ENCODE data around the gene ATP5PO. TPM values are rescaled to one million over a fixed set of nuclear protein-coding genes. Genes with fewer than 3 reads are reported as not detected.

The ATP5PO gene
- total and polyA plus RNA-seq, 2 of the 13 experiments (the other 11 are each of a cell fraction or from before 2014, with no cell fraction given), result 256 to 297 TPM

- TF ChIP-seq, protein P1, sequence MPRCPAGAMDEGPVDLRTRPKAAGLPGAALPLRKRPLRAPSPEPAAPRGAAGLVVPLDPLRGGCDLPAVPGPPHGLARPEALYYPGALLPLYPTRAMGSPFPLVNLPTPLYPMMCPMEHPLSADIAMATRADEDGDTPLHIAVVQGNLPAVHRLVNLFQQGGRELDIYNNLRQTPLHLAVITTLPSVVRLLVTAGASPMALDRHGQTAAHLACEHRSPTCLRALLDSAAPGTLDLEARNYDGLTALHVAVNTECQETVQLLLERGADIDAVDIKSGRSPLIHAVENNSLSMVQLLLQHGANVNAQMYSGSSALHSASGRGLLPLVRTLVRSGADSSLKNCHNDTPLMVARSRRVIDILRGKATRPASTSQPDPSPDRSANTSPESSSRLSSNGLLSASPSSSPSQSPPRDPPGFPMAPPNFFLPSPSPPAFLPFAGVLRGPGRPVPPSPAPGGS (CRISPR knock-in tag; IDR thresholded peaks at IDR 0.05), result no peak
- peak; percentile 16 to 28; a peak in 1 of 4 replicates for TF ChIP-seq MAFK (conservative IDR thresholded peaks at IDR 0.05 in 1 of 2, IDR thresholded peaks at IDR 0.05 in 1 of 2; ENCODE audit: low read length in 2 of 2)
- no peak for TF ChIP-seq HHEX (CRISPR knock-in tag; IDR thresholded peaks at IDR 0.05)
- TF ChIP-seq ZNF331 (CRISPR knock-in tag; IDR thresholded peaks at IDR 0.05), result peak; percentile 39; the same call in 1 of the 2 replicates
- TF ChIP-seq TCF7 (IDR thresholded peaks at IDR 0.05; ENCODE audit: low read depth), result peak; percentile 50; the same call in 1 of the 2 replicates
- no peak for TF ChIP-seq HMGXB4 (CRISPR knock-in tag; IDR thresholded peaks at IDR 0.05; ENCODE audit: borderline replicate concordance in 1 of 2, low read depth in 1 of 2)
- peak; percentile 98 for TF ChIP-seq FOSL2 (CRISPR knock-in tag; IDR thresholded peaks at IDR 0.05)
- TF ChIP-seq SMYD3 (CRISPR knock-in tag; IDR thresholded peaks at IDR 0.05), result no peak
- TF ChIP-seq ZBTB20 (CRISPR knock-in tag; IDR thresholded peaks at IDR 0.05; ENCODE audit: borderline replicate concordance, low read depth), result 0 out of 2 replicates have a peak, but pooled peaks have one; percentile 24
- no peak for TF ChIP-seq DZIP1 (CRISPR knock-in tag; IDR thresholded peaks at IDR 0.05)
- TF ChIP-seq BRF2 (CRISPR knock-in tag; IDR thresholded peaks at IDR 0.05), result no peak
- TF ChIP-seq ZNF441 (CRISPR knock-in tag; IDR thresholded peaks at IDR 0.05; ENCODE audit: borderline replicate concordance), result no peak
- 0 out of 2 replicates have a peak, but pooled peaks have one; percentile 30 for TF ChIP-seq AHDC1 (CRISPR knock-in tag; IDR thresholded peaks at IDR 0.05; ENCODE audit: borderline replicate concordance)
- peak; percentile 44; the same call in 1 of the 2 replicates for TF ChIP-seq DMAP1 (CRISPR knock-in tag; IDR thresholded peaks at IDR 0.05)
- TF ChIP-seq SRY (CRISPR knock-in tag; IDR thresholded peaks at IDR 0.05), result no peak
- TF ChIP-seq THAP11 (CRISPR knock-in tag; IDR thresholded peaks at IDR 0.05), result peak; percentile 53; the same call in 1 of the 2 replicates
Observed at GRCh38 chr21:33947451-33948095, 32.0 kb upstream of the ATP5PO start (continued).
